Measurements from ENCODE around the gene PRDM16. TPM values are rescaled to one million over a fixed set of nuclear protein-coding genes. Genes with fewer than 3 reads are reported as not detected.
"Not testable (repeated sequence)": the region's sequence is repeated elsewhere in the genome, so short reads cannot be mapped to it uniquely, and the experiment has no call there.

The PRDM16 gene
- total RNA-seq, 2 experiments from 2014 or later = 0.05 to 0.20 TPM

GRCh38 chr1:3160647-3161145 is 91.7 kb downstream of the PRDM16 start:
- DNase-seq = no peak
- CTCF ChIA-PET = no interaction called here
- H3K27ac Mint-ChIP-seq = peak overlapping the region; percentile 19
- H3K27me3 Mint-ChIP-seq (ENCODE audit: low read depth) = peaks cover 8% of the 10 kb centered on the region
- intact Hi-C loops (cut with micrococcal nuclease) = loop anchor here (10.0 kb wide), 1 partner anchor 124 kb away; no protein-coding TSS in a partner anchor
- H3K4me1 Mint-ChIP-seq (ENCODE audit: low read depth) = peaks cover 8% of the 10 kb centered on the region
- H3K36me3 Mint-ChIP-seq (ENCODE audit: low read depth) = no peaks in the 10 kb centered on the region
- H3K9me3 Mint-ChIP-seq = no peaks in the 10 kb centered on the region
- peak overlapping the region; percentile 17 for H3K4me3 Mint-ChIP-seq

GRCh38 chr1:3161176-3161840 is 92.3 kb downstream of the PRDM16 start:
- H3K36me3 Mint-ChIP-seq (ENCODE audit: low read depth) = no peaks in the 10 kb centered on the region
- DNase-seq = peak; percentile 33
- CTCF ChIA-PET = no interaction called here
- H3K4me1 Mint-ChIP-seq (ENCODE audit: low read depth) = peaks cover 8% of the 10 kb centered on the region
- peak overlapping the region; percentile 19 for H3K27ac Mint-ChIP-seq
- intact Hi-C loops (cut with micrococcal nuclease) = loop anchor here (10.0 kb wide), 1 partner anchor 123 kb away; no protein-coding TSS in a partner anchor
- H3K4me3 Mint-ChIP-seq = peak overlapping the region; percentile 17
- H3K9me3 Mint-ChIP-seq = no peaks in the 10 kb centered on the region
- peaks cover 2% of the 10 kb centered on the region for H3K27me3 Mint-ChIP-seq (ENCODE audit: low read depth)

GRCh38 chr1:3162322-3162882 is 93.4 kb downstream of the PRDM16 start:
- H3K27ac Mint-ChIP-seq = no peak overlapping the region
- intact Hi-C loops (cut with micrococcal nuclease) = loop anchor here (10.0 kb wide), 1 partner anchor 122 kb away; no protein-coding TSS in a partner anchor
- H3K36me3 Mint-ChIP-seq (ENCODE audit: low read depth) = no peaks in the 10 kb centered on the region
- H3K27me3 Mint-ChIP-seq (ENCODE audit: low read depth) = no peaks in the 10 kb centered on the region
- no peak overlapping the region for H3K4me3 Mint-ChIP-seq
- H3K4me1 Mint-ChIP-seq (ENCODE audit: low read depth) = peaks cover 8% of the 10 kb centered on the region
- no peaks in the 10 kb centered on the region for H3K9me3 Mint-ChIP-seq
- CTCF ChIA-PET = no interaction called here
- no peak for DNase-seq

- CTCF ChIA-PET = no interaction called here
- no peaks in the 10 kb centered on the region for H3K27me3 Mint-ChIP-seq (ENCODE audit: low read depth)
- peaks cover 8% of the 10 kb centered on the region for H3K4me1 Mint-ChIP-seq (ENCODE audit: low read depth)
- no peak overlapping the region for H3K4me3 Mint-ChIP-seq
- H3K27ac Mint-ChIP-seq = no peak overlapping the region
- H3K36me3 Mint-ChIP-seq (ENCODE audit: low read depth) = no peaks in the 10 kb centered on the region
- no peaks in the 10 kb centered on the region for H3K9me3 Mint-ChIP-seq
- intact Hi-C loops (cut with micrococcal nuclease) = loop anchor here (10.0 kb wide), 1 partner anchor 121 kb away; no protein-coding TSS in a partner anchor
- no peak for DNase-seq
Observed at GRCh38 chr1:3163356-3163755, 94.4 kb downstream of the PRDM16 start.

GRCh38 chr1:3164671-3165070 is 95.7 kb downstream of the PRDM16 start:
- H3K4me3 Mint-ChIP-seq = no peak overlapping the region
- peaks cover under 1% of the 10 kb centered on the region for H3K27me3 Mint-ChIP-seq (ENCODE audit: low read depth)
- H3K9me3 Mint-ChIP-seq = no peaks in the 10 kb centered on the region
- intact Hi-C loops (cut with micrococcal nuclease) = loop anchor here (10.0 kb wide), 1 partner anchor 120 kb away; no protein-coding TSS in a partner anchor
- DNase-seq = no peak
- peaks cover 8% of the 10 kb centered on the region for H3K4me1 Mint-ChIP-seq (ENCODE audit: low read depth)
- no peaks in the 10 kb centered on the region for H3K36me3 Mint-ChIP-seq (ENCODE audit: low read depth)
- no peak overlapping the region for H3K27ac Mint-ChIP-seq
- CTCF ChIA-PET = no interaction called here

- H3K36me3 Mint-ChIP-seq (ENCODE audit: low read depth); H3K4me3 Mint-ChIP-seq; H3K27me3 Mint-ChIP-seq (ENCODE audit: low read depth); CTCF ChIA-PET; H3K27ac Mint-ChIP-seq; H3K4me1 Mint-ChIP-seq (ENCODE audit: low read depth); H3K9me3 Mint-ChIP-seq; DNase-seq: not testable (repeated sequence)
- intact Hi-C loops (cut with micrococcal nuclease) = loop anchor here (10.0 kb wide), 1 partner anchor 120 kb away; no protein-coding TSS in a partner anchor
Observed at GRCh38 chr1:3165189-3165588, 96.2 kb downstream of the PRDM16 start.

GRCh38 chr1:3166206-3166918 is 97.4 kb downstream of the PRDM16 start:
- Mint-ChIP-seq H3K9me3 (no peaks in the 10 kb centered on the region), H3K4me1 (ENCODE audit: low read depth) (no peaks in the 10 kb centered on the region), H3K27ac (no peak overlapping the region), H3K36me3 (ENCODE audit: low read depth) (no peaks in the 10 kb centered on the region), H3K27me3 (ENCODE audit: low read depth) (peaks cover 9% of the 10 kb centered on the region), H3K4me3 (no peak overlapping the region)
- intact Hi-C loops (cut with micrococcal nuclease) = loop anchor here (10.0 kb wide), 1 partner anchor 118 kb away; no protein-coding TSS in a partner anchor
- no peak for DNase-seq
- CTCF ChIA-PET = no interaction called here

GRCh38 chr1:3167255-3167654 is 98.3 kb downstream of the PRDM16 start:
- no peak overlapping the region for H3K27ac Mint-ChIP-seq
- no peak overlapping the region for H3K4me3 Mint-ChIP-seq
- CTCF ChIA-PET = no interaction called here
- peaks cover 15% of the 10 kb centered on the region for H3K27me3 Mint-ChIP-seq (ENCODE audit: low read depth)
- no peak for DNase-seq
- H3K36me3 Mint-ChIP-seq (ENCODE audit: low read depth) = no peaks in the 10 kb centered on the region
- H3K9me3 Mint-ChIP-seq = no peaks in the 10 kb centered on the region
- intact Hi-C loops (cut with micrococcal nuclease) = loop anchor here (10.0 kb wide), 1 partner anchor 118 kb away; no protein-coding TSS in a partner anchor
- no peaks in the 10 kb centered on the region for H3K4me1 Mint-ChIP-seq (ENCODE audit: low read depth)

GRCh38 chr1:3168678-3169077 is 99.7 kb downstream of the PRDM16 start:
- Mint-ChIP-seq H3K4me3 (no peak overlapping the region), H3K27ac (no peak overlapping the region), H3K4me1 (ENCODE audit: low read depth) (no peaks in the 10 kb centered on the region), H3K9me3 (no peaks in the 10 kb centered on the region), H3K36me3 (ENCODE audit: low read depth) (no peaks in the 10 kb centered on the region), H3K27me3 (ENCODE audit: low read depth) (peaks cover 25% of the 10 kb centered on the region)
- DNase-seq = no peak
- CTCF ChIA-PET = no interaction called here
- intact Hi-C loops (cut with micrococcal nuclease) = loop anchor here (10.0 kb wide), 1 partner anchor 116 kb away; no protein-coding TSS in a partner anchor

GRCh38 chr1:3169665-3170356 is 100.8 kb downstream of the PRDM16 start:
- peaks cover 36% of the 10 kb centered on the region for H3K27me3 Mint-ChIP-seq (ENCODE audit: low read depth)
- H3K9me3 Mint-ChIP-seq = no peaks in the 10 kb centered on the region
- H3K36me3 Mint-ChIP-seq (ENCODE audit: low read depth) = no peaks in the 10 kb centered on the region
- H3K27ac Mint-ChIP-seq = no peak overlapping the region
- CTCF ChIA-PET = no interaction called here
- no peak overlapping the region for H3K4me3 Mint-ChIP-seq
- H3K4me1 Mint-ChIP-seq (ENCODE audit: low read depth) = no peaks in the 10 kb centered on the region
- intact Hi-C loops (cut with micrococcal nuclease) = loop anchor here (10.0 kb wide), 1 partner anchor 115 kb away; no protein-coding TSS in a partner anchor
- no peak for DNase-seq

GRCh38 chr1:3170561-3171453 is 101.8 kb downstream of the PRDM16 start:
- no peaks in the 10 kb centered on the region for H3K36me3 Mint-ChIP-seq (ENCODE audit: low read depth)
- no peak for DNase-seq
- CTCF ChIA-PET = no interaction called here
- H3K9me3 Mint-ChIP-seq = no peaks in the 10 kb centered on the region
- no peak overlapping the region for H3K27ac Mint-ChIP-seq
- no peak overlapping the region for H3K4me3 Mint-ChIP-seq
- H3K27me3 Mint-ChIP-seq (ENCODE audit: low read depth) = peaks cover 37% of the 10 kb centered on the region
- no peaks in the 10 kb centered on the region for H3K4me1 Mint-ChIP-seq (ENCODE audit: low read depth)
- intact Hi-C loops (cut with micrococcal nuclease) = no loop called here

Data from activated naive CD4-positive, alpha-beta T cell treated with anti-CD3 and anti-CD28 coated beads for 36 hours (primary cell).